K562 (cell line): ENCODE data around the gene ZDHHC1. TPM values are rescaled to one million over a fixed set of nuclear protein-coding genes. Genes with fewer than 3 reads are reported as not detected.
A peak's percentile ranks its signal among the peaks of the same experiment; 100 is the strongest.

ENCODE experiments used
- ATAC-seq: fragments of 200-7000 bp; cut with Tn5 transposase; 3 replicates; pipeline ENCODE4 v1.9.1; 2020; ENCODE audit warnings: moderate library complexity
- BruUV-seq: library from RNA; stranded (reverse); fragments of 400-500 nt; replicated peaks from 2 replicates; lab custom pipeline; 2021; lab: Mats Ljungman, UMichigan
- CTCF ChIA-PET: fragments of 300-600 bp; formaldehyde crosslinking; extraction: SDS; loops from one replicate; lab custom pipeline; 2021; ENCODE audit warnings: low intra/inter-chr PET ratio; lab: Yijun Ruan, JAX
- POLR2A ChIA-PET: fragments of 300-600, 350-650 bp; sonication (Branson Sonifier 250); formaldehyde crosslinking; extraction: SDS; loops from one replicate; lab custom pipeline; 2021; ENCODE audit warnings: antibody characterized with exemption, inconsistent platforms; lab: Yijun Ruan, JAX
- DNase-seq, 4 experiments: peaks; one replicate each; pipeline versions ENCODE4 v3.0.0 to v3.0.0-alpha.2; 2011 to 2018; ENCODE audit warnings: low spot score in 3 of 4, mixed read lengths in 3 of 4; ENCODE audit errors: extremely low read depth in 1 of 4
- FAIRE-seq: peaks from 2 replicates; lab custom pipeline; 2011; peaks lifted over from hg19 to GRCh38; lab: Jason Lieb, UNC
- H2AFZ ChIP-seq: 2 replicates; pipeline ENCODE4 v1.6.0; 2011; ENCODE audit warnings: low read depth, low read length, control low read depth, inconsistent platforms
- H3K27ac ChIP-seq: fragments of 200-600 bp; 3 replicates; pipeline ENCODE4 v1.8.0; 2011; ENCODE audit warnings: low read depth, mild to moderate bottlenecking, control low read depth, inconsistent platforms, low read length, moderate library complexity, mixed read lengths; ENCODE audit errors: extremely low read depth
- H3K27me3 ChIP-seq, 2 experiments: fragments of 300-600 bp in 1 of 2; 2 replicates in 1 of 2; 3 replicates in 1 of 2; pipeline versions ENCODE4 v1.6.0 to v1.8.0; 2011; ENCODE audit warnings: inconsistent platforms in 2 of 2, low read length in 2 of 2, mild to moderate bottlenecking in 1 of 2, mixed read lengths in 1 of 2, moderate library complexity in 1 of 2; ENCODE audit not compliant: control insufficient read depth in 2 of 2, insufficient read depth in 2 of 2
- H3K36me3 ChIP-seq: fragments of 300-600 bp; 3 replicates; pipeline ENCODE4 v1.8.0; 2011; ENCODE audit warnings: mild to moderate bottlenecking, low read length, inconsistent platforms; ENCODE audit not compliant: control insufficient read depth, insufficient read depth
- H3K4me1 ChIP-seq, 2 experiments: fragments of 200-600 bp in 1 of 2; replicated peaks in 1 of 2; 2 replicates in 1 of 2; 3 replicates in 1 of 2; pipeline versions ENCODE4 v1.5.1 to v1.8.0; 2011; ENCODE audit warnings: inconsistent platforms in 2 of 2, low read length in 2 of 2, mild to moderate bottlenecking in 1 of 2, mixed read lengths in 1 of 2, moderate library complexity in 1 of 2; ENCODE audit not compliant: control insufficient read depth in 2 of 2, insufficient read depth in 2 of 2
- H3K4me2 ChIP-seq: 2 replicates; pipeline ENCODE4 v1.6.1; 2011; ENCODE audit warnings: low read length, control low read depth, inconsistent platforms, mixed read lengths; ENCODE audit not compliant: insufficient read depth
- H3K4me3 ChIP-seq: fragments of 200-600 bp; sonication (generic), shearing (Covaris generic); 2 replicates; pipeline ENCODE4 v1.5.1; 2016; ENCODE audit warnings: control low read depth, inconsistent platforms
- H3K79me2 ChIP-seq: fragments of 200-600 bp; 3 replicates; pipeline ENCODE4 v1.8.0; 2011; ENCODE audit warnings: low read length, inconsistent platforms; ENCODE audit not compliant: control insufficient read depth, insufficient read depth
- H3K9ac ChIP-seq, 2 experiments: 2 replicates each; pipeline versions ENCODE4 v1.6.0 to v1.6.1; 2011; ENCODE audit warnings: low read depth in 2 of 2, low read length in 2 of 2, control low read depth in 1 of 2, inconsistent platforms in 1 of 2, mild to moderate bottlenecking in 1 of 2, mixed read lengths in 1 of 2; ENCODE audit not compliant: insufficient read depth in 1 of 2
- H3K9me1 ChIP-seq: one replicate; pipeline ENCODE4 v1.6.0; 2011; ENCODE audit warnings: inconsistent platforms, mild to moderate bottlenecking, low read length, moderate library complexity; ENCODE audit not compliant: control insufficient read depth, insufficient read depth
- H3K9me3 ChIP-seq: replicated peaks from 2 replicates; pipeline ENCODE4 v1.5.1; 2011; ENCODE audit warnings: low read depth, low read length, inconsistent platforms; ENCODE audit not compliant: control insufficient read depth, insufficient read depth
- H4K20me1 ChIP-seq: replicated peaks from 2 replicates; pipeline ENCODE4 v1.6.1; 2011; ENCODE audit warnings: low read length, inconsistent platforms, mixed read lengths; ENCODE audit not compliant: control insufficient read depth, insufficient read depth
- EHMT2 ChIP-seq: fragments of 450-650 bp; IDR thresholded peaks from 2 replicates; pipeline ENCODE4 v1.6.1; 2018; ENCODE audit warnings: antibody characterized with exemption
- MXI1 ChIP-seq: IDR thresholded peaks from 2 replicates; pipeline ENCODE4 v1.6.1; 2011; ENCODE audit warnings: low read depth, mild to moderate bottlenecking, improper control_type of control experiment, low read length
- MYC ChIP-seq, 2 experiments: fragments of 250-450 bp in 1 of 2; sonication (Bioruptor Pico) in 1 of 2; IDR thresholded peaks; 2 replicates each; pipeline versions ENCODE4 v1.5.1 to v1.6.1; 2012 to 2021; ENCODE audit warnings: low read depth in 2 of 2, borderline replicate concordance in 1 of 2, improper control_type of control experiment in 1 of 2, low read length in 1 of 2, mild to moderate bottlenecking in 1 of 2, moderate library complexity in 1 of 2
- PTRF ChIP-seq: fragments of 450-650 bp; IDR thresholded peaks from 2 replicates; pipeline ENCODE4 v1.6.1; 2016; ENCODE audit warnings: mild to moderate bottlenecking, missing genetic modification characterization, missing compliant biosample characterization
- SMAD2 ChIP-seq: fragments of 150-350 bp; IDR thresholded peaks from 2 replicates; pipeline ENCODE4 v1.6.1; 2014; ENCODE audit warnings: low read depth, mild to moderate bottlenecking, low read length
- SNRNP70 ChIP-seq: fragments of 200-400 bp; formaldehyde crosslinking; optimal IDR thresholded peaks from 2 replicates; pipeline ENCODE3; 2017; ENCODE audit warnings: low read depth, low read length
- TCF3 ChIP-seq: sonication (generic); formaldehyde crosslinking; IDR thresholded peaks from 2 replicates; pipeline ENCODE4 v1.4.0; 2020; ENCODE audit warnings: mild to moderate bottlenecking, missing genetic modification reagents
- ZFP1 ChIP-seq: fragments of 450-650 bp; formaldehyde crosslinking; IDR thresholded peaks from 2 replicates; pipeline ENCODE4 v1.4.0; 2020; ENCODE audit warnings: mild to moderate bottlenecking, mixed read lengths
- ZNF143 ChIP-seq: sonication (generic); formaldehyde crosslinking; IDR thresholded peaks from 2 replicates; pipeline ENCODE4 v1.9.0; 2022; ENCODE audit warnings: mild to moderate bottlenecking, missing genetic modification reagents
- ZNF316 ChIP-seq: fragments of 450-650 bp; IDR thresholded peaks from 2 replicates; pipeline ENCODE4 v1.6.1; 2016
- ZNF583 ChIP-seq: fragments of 250-450 bp; sonication (Bioruptor Pico); IDR thresholded peaks from 2 replicates; pipeline ENCODE4 v1.4.0; 2020
- ZNF699 ChIP-seq: fragments of 250-450 bp; sonication (Bioruptor Pico); IDR thresholded peaks from 2 replicates; pipeline ENCODE4 v1.8.0; 2021; ENCODE audit warnings: mild to moderate bottlenecking, moderate library complexity; ENCODE audit not compliant: insufficient replicate concordance
- ZNF79 ChIP-seq: fragments of 250-450 bp; sonication (Bioruptor Pico); IDR thresholded peaks from 2 replicates; pipeline ENCODE4 v1.4.0; 2020; ENCODE audit warnings: low read depth, mild to moderate bottlenecking, moderate library complexity
- WGBS: fragments of 100-300 bp; shearing (Covaris generic); methylation state at CpG from one replicate; pipeline ENCODE4 v1.1.6; 2016; ENCODE audit warnings: low coverage, mixed read lengths; ENCODE audit not compliant: insufficient coverage; ENCODE audit errors: missing lambda C conversion rate; 5-methylcytosine and 5-hydroxymethylcytosine counted together
- in situ Hi-C: fragments of 300-500 bp; cut with MboI; formaldehyde crosslinking; loops from 4 replicates; pipeline ENCODE4 v1.15.0; 2018; ENCODE audit warnings: inconsistent platforms, mixed read lengths
- intact Hi-C: fragments of 100-400 bp; cut with micrococcal nuclease; formaldehyde crosslinking; loops from 2 replicates; pipeline ENCODE4 v1.14.2; 2022
- polyA plus RNA-seq, 8 experiments: library from polyadenylated mRNA; depleted of rRNA in 4 of 8; stranded (reverse) in 5 of 8; unstranded in 3 of 8; fragments of >200 nt; fragmentation: Nextera tagmentation in 2 of 8; fragmentation: Illumina TruSeq in 1 of 8; extraction: Ambion mirVana in 2 of 8; extraction: Trizol in 1 of 8; gene quantifications; 2 replicates each; pipeline versions ENCODE4 v1.2.1 to v1.2.3, GENCODE V29; 2011 to 2014; ENCODE audit warnings: inconsistent platforms in 1 of 8, missing spikeins in 1 of 8
- total RNA-seq, 7 experiments: library from RNA; depleted of rRNA in 6 of 7; stranded (reverse); fragments of >200 nt in 6 of 7; fragmentation: Illumina TruSeq in 2 of 7; extraction: Trizol in 2 of 7; gene quantifications; 2 replicates each; pipeline versions ENCODE4 v1.2.1 to v1.2.3, GENCODE V29; 2011 to 2021; ENCODE audit warnings: low replicate concordance in 1 of 7
- TF ChIP-seq, protein P1 (sequence below): sonication (generic); formaldehyde crosslinking; IDR thresholded peaks from 2 replicates; pipeline ENCODE4 v1.8.1; 2022; ENCODE audit warnings: missing genetic modification reagents

ZDHHC1 gene
- total and polyA plus RNA-seq, 9 of the 15 experiments (the other 6 are each of a cell fraction or from before 2014, with no cell fraction given) = 0.06 to 0.77 (median 0.25) TPM; not detected in 4

DNA sequence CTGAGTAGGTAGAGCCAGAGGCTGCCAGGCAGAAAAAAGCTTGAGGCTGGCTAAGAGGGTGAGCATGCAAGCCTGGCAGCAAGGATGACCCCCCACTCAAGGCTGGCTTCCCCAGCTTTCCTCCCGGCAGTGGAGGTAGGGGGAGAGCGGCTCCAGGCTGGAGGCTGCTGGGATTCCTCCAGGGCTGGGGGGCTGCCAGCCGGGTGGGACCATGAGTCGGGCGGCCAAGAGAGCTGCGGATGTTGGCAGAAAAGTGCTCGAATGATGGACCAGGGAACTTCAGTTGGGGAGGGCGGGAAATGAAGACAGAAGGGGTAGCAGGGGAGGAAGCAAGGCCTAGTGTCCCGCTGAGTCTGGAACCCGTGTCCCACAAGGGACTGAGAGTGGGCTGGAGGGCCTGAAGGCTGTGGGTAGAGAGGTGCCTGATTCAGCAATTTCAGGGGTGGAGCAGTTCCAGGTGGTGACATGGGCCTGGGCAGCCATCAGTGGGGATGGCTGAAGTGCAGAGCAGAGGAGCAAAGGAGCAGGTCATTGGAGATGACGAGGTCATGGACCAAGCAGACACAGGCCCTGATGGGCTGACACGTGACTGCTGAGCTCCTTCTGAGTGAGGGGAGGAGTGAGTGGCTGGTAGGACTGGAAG, 34.9 kb upstream of the ZDHHC1 start:
- BruUV-seq = no TSS peak
- CTCF ChIA-PET = no interaction called here
- Histone ChIP-seq H3K27ac (no peak overlapping the region), H3K79me2 (no peaks in the 10 kb centered on the region), H4K20me1 (peaks cover 8% of the 10 kb centered on the region), H3K4me2 (no peak overlapping the region), H2AFZ (no peak overlapping the region), H3K4me1 (peaks cover 0 to 21% of the 10 kb centered on the region in 2 experiments; a peak in 2 of 5 replicates), H3K4me3 (no peak overlapping the region), H3K9ac (peak overlapping the region in 1 of 2 experiments; percentile 74; a peak in 2 of 4 replicates), H3K9me1 (peaks cover 6% of the 10 kb centered on the region), H3K27me3 (no peaks in the 10 kb centered on the region), H3K9me3 (no peaks in the 10 kb centered on the region), H3K36me3 (peaks cover 63% of the 10 kb centered on the region; the same call in 2 of the 3 replicates)
- WGBS = 87% methylated on average over 10 of the region's 12 CpGs
- FAIRE-seq (no peak), DNase-seq (no peak), ATAC-seq (no peak)
- POLR2A ChIA-PET = interaction anchor here (0.6 to 1.4 kb wide), 4 partner anchors 9 to 341 kb away, joined by 3 to 6 read pairs (median 4); partner anchors contain the start of gene PHAF1
- in situ Hi-C loops = no loop called here
- TF ChIP-seq MXI1 = no peak
- TF ChIP-seq ZNF143 (CRISPR knock-in tag) = no peak
- no peak for TF ChIP-seq ZNF699 (CRISPR knock-in tag)
- TF ChIP-seq ZNF316 = peak; percentile 50; the same call in 1 of the 2 replicates
- intact Hi-C loops = no loop called here

DNA sequence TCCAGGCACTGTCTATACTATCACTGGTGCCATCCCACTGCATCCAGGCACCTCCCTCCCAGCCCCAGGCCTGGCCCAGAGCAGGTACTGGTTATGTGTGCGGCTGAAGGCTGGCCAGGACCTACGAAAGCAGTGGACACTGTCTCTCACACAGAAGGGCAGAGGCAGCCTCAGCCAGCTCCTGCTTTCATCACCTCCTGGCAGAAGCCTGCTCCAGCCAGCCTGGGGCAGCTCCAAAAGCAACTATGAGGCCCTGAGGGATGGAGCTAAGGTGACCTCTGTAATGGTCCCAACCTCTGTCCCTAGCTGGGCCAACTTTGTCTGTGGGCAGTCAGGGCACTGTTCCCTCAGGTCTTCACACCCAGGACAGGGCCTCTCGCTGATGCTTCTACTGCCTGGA, 33.5 kb upstream of the ZDHHC1 start:
- ChIA-PET CTCF (no interaction called here), POLR2A (interaction anchor here (0.5 to 1.3 kb wide), 4 partner anchors 10 to 46 kb away, joined by 3 to 4 read pairs (median 3); no protein-coding TSS in a partner anchor)
- no peaks in the 10 kb centered on the region for H3K27me3 ChIP-seq
- peaks cover 0 to 26% of the 10 kb centered on the region in 2 experiments; a peak in 2 of 5 replicates for H3K4me1 ChIP-seq
- WGBS = 93% methylated on average over 3 of the region's 3 CpGs
- peaks cover 2% of the 10 kb centered on the region for H3K9me1 ChIP-seq
- DNase-seq = no peak
- no peaks in the 10 kb centered on the region for H3K79me2 ChIP-seq
- BruUV-seq = no TSS peak
- ATAC-seq = no peak
- H3K9ac ChIP-seq = peak overlapping the region in 1 of 2 experiments; percentile 74; a peak in 2 of 4 replicates
- H3K4me2 ChIP-seq = no peak overlapping the region
- intact Hi-C loops (no loop called here), in situ Hi-C loops (no loop called here)
- no peaks in the 10 kb centered on the region for H3K9me3 ChIP-seq
- H2AFZ ChIP-seq = no peak overlapping the region
- H3K27ac ChIP-seq = no peak overlapping the region
- peaks cover 15% of the 10 kb centered on the region for H4K20me1 ChIP-seq
- peaks cover 74% of the 10 kb centered on the region; the same call in 2 of the 3 replicates for H3K36me3 ChIP-seq
- no peak for FAIRE-seq
- no peak overlapping the region for H3K4me3 ChIP-seq
- no peak for TF ChIP-seq PTRF
- TF ChIP-seq SNRNP70 = no peak
- no peak for TF ChIP-seq SMAD2
- no peak for TF ChIP-seq ZNF79
- TF ChIP-seq, protein P1, sequence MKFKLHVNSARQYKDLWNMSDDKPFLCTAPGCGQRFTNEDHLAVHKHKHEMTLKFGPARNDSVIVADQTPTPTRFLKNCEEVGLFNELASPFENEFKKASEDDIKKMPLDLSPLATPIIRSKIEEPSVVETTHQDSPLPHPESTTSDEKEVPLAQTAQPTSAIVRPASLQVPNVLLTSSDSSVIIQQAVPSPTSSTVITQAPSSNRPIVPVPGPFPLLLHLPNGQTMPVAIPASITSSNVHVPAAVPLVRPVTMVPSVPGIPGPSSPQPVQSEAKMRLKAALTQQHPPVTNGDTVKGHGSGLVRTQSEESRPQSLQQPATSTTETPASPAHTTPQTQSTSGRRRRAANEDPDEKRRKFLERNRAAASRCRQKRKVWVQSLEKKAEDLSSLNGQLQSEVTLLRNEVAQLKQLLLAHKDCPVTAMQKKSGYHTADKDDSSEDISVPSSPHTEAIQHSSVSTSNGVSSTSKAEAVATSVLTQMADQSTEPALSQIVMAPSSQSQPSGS (CRISPR knock-in tag) = no peak
- no peak for TF ChIP-seq ZNF583 (CRISPR knock-in tag)
- TF ChIP-seq MYC (IDR thresholded peaks at IDR 0.05; ENCODE audit: low read depth, low read length) = no peak
- TF ChIP-seq MYC (CRISPR knock-in tag; IDR thresholded peaks at IDR 0.05; ENCODE audit: borderline replicate concordance, low read depth) = no peak
- no peak for TF ChIP-seq TCF3 (CRISPR knock-in tag)
- TF ChIP-seq ZFP1 (CRISPR knock-in tag) = no peak
- TF ChIP-seq EHMT2 = no peak
